Uterus (tissue), 4 donors: ENCODE measurements around the gene MLKL. TPM values are rescaled to one million over a fixed set of nuclear protein-coding genes. Genes with fewer than 3 reads are reported as not detected.
"Not testable (repeated sequence)": the region's sequence is repeated elsewhere in the genome, so short reads cannot be mapped to it uniquely, and the experiment has no call there.

Experiments
- DNase-seq, 2 donors: peaks; one replicate each; pipeline ENCODE4 v3.0.0-alpha.2; 2019 to 2020
- H3K27ac ChIP-seq, 2 donors: fragments of 200-600 bp; sonication (generic); 1 replicate in 1 of 2; 2 replicates in 1 of 2; pipeline ENCODE4 v1.5.1; 2016 to 2018
- H3K27me3 ChIP-seq, 2 donors: fragments of 200-600 bp; sonication (generic); one replicate each; pipeline ENCODE4 v1.5.1; 2018 to 2019; ENCODE audit warnings: control low read depth in 1 of 2
- H3K36me3 ChIP-seq, 2 donors: fragments of 200-600 bp; sonication (generic); one replicate each; pipeline ENCODE4 v1.5.1; 2019; ENCODE audit warnings: control low read depth in 1 of 2
- H3K4me1 ChIP-seq, 2 donors: fragments of 200-600 bp; sonication (generic); one replicate each; pipeline ENCODE4 v1.5.1; 2018 to 2019; ENCODE audit warnings: control low read depth in 1 of 2
- H3K4me3 ChIP-seq, 2 donors: fragments of 200-600 bp; sonication (generic); 1 replicate in 1 of 2; 2 replicates in 1 of 2; pipeline ENCODE4 v1.5.1; 2018 to 2019; ENCODE audit warnings: mild to moderate bottlenecking in 1 of 2
- H3K9me3 ChIP-seq, 2 donors: fragments of 200-600 bp; sonication (generic); one replicate each; pipeline ENCODE4 v1.5.1; 2019; ENCODE audit warnings: control low read depth in 1 of 2
- CTCF ChIP-seq, 4 experiments: fragments of 200-600 bp in 2 of 4; fragments of 450-650 bp in 2 of 4; sonication (generic) in 2 of 4; IDR thresholded peaks; one replicate each; pipeline ENCODE4 v1.5.1; 2016 to 2019; ENCODE audit warnings: antibody characterized with exemption in 4 of 4, mild to moderate bottlenecking in 2 of 4, moderate library complexity in 1 of 4
- POLR2A ChIP-seq, 2 donors: fragments of 450-650 bp; IDR thresholded peaks; one replicate each; pipeline ENCODE4 v1.6.1; 2016; ENCODE audit warnings: antibody characterized with exemption in 2 of 2, mild to moderate bottlenecking in 1 of 2, moderate library complexity in 1 of 2
- intact Hi-C: fragments of 100-400 bp; cut with DNase I; formaldehyde crosslinking; loops from one replicate; pipeline ENCODE4 v1.15.1; 2023; ENCODE audit warnings: low total_unique reads
- total RNA-seq, 4 donors: library from RNA; depleted of rRNA in 3 of 4; stranded (reverse); fragments of >200 nt in 3 of 4; gene quantifications; one replicate each; pipeline versions ENCODE4 v1.1.0 to v1.2.4, GENCODE V29; 2014 to 2023
- donor health status: DM: yes; HTN: yes; CAD: no.

MLKL gene
- total RNA-seq, 4 donors from 2014 or later, result 3.8 to 19.4 (median 7.6) TPM

- Histone ChIP-seq H3K27me3 (no peaks in the 10 kb centered on the region), H3K4me1 (no peaks in the 10 kb centered on the region), H3K4me3 (no peak overlapping the region), H3K9me3 (no peaks in the 10 kb centered on the region), H3K36me3 (no peaks in the 10 kb centered on the region), H3K27ac (no peak overlapping the region)
- intact Hi-C loops, result no loop called here
- DNase-seq, result no peak
- TF ChIP-seq CTCF (IDR thresholded peaks at IDR 0.05) (no peak), POLR2A (IDR thresholded peaks at IDR 0.05) (no peak)
Measured at GRCh38 chr16:74659041-74659440, 41.6 kb downstream of the MLKL start.

GRCh38 chr16:74657870-74658642, 42.6 kb downstream of the MLKL start:
- intact Hi-C loops, result no loop called here
- Histone ChIP-seq H3K4me1 (no peaks in the 10 kb centered on the region), H3K9me3 (no peaks in the 10 kb centered on the region), H3K27me3 (no peaks in the 10 kb centered on the region), H3K27ac (no peak overlapping the region), H3K36me3 (no peaks in the 10 kb centered on the region), H3K4me3 (no peak overlapping the region)
- TF ChIP-seq CTCF (IDR thresholded peaks at IDR 0.05), result no peak
- TF ChIP-seq POLR2A (IDR thresholded peaks at IDR 0.05), result no peak
- DNase-seq, result no peak

GRCh38 chr16:74654536-74655050, 46.1 kb downstream of the MLKL start:
- Histone ChIP-seq H3K27ac (no peak overlapping the region), H3K4me3 (no peak overlapping the region), H3K36me3 (no peaks in the 10 kb centered on the region), H3K4me1 (no peaks in the 10 kb centered on the region), H3K9me3 (no peaks in the 10 kb centered on the region), H3K27me3 (no peaks in the 10 kb centered on the region)
- intact Hi-C loops, result no loop called here
- TF ChIP-seq POLR2A (IDR thresholded peaks at IDR 0.05), result no peak
- TF ChIP-seq CTCF (IDR thresholded peaks at IDR 0.05), result no peak
- no peak for DNase-seq

GRCh38 chr16:74652883-74653282, 47.8 kb downstream of the MLKL start:
- H3K36me3 ChIP-seq, H3K27me3 ChIP-seq, DNase-seq, H3K9me3 ChIP-seq, H3K27ac ChIP-seq, H3K4me1 ChIP-seq, intact Hi-C loops, H3K4me3 ChIP-seq: not testable (repeated sequence)

GRCh38 chr16:74652249-74652648, 48.4 kb downstream of the MLKL start:
- H3K4me1 ChIP-seq, result no peaks in the 10 kb centered on the region
- no peak for TF ChIP-seq POLR2A (IDR thresholded peaks at IDR 0.05)
- TF ChIP-seq CTCF (IDR thresholded peaks at IDR 0.05), result no peak
- no peaks in the 10 kb centered on the region for H3K27me3 ChIP-seq
- H3K27ac ChIP-seq, result no peak overlapping the region
- no peaks in the 10 kb centered on the region for H3K36me3 ChIP-seq
- H3K9me3 ChIP-seq, result no peaks in the 10 kb centered on the region
- DNase-seq, result no peak
- no peak overlapping the region for H3K4me3 ChIP-seq
- intact Hi-C loops, result no loop called here
